DND-41 (cell line): ENCODE measurements around the gene TAF7.

Source experiments
- EZH2 ChIP-seq: IDR thresholded peaks from 3 replicates; pipeline ENCODE4 v1.6.1; 2012; ENCODE audit warnings: borderline replicate concordance, low read depth, mild to moderate bottlenecking, moderate library complexity, low read length, inconsistent platforms; ENCODE audit not compliant: severe bottlenecking
- TF ChIP-seq, protein P1 (sequence below): IDR thresholded peaks from 2 replicates; pipeline ENCODE4 v1.5.1; 2012; ENCODE audit warnings: borderline replicate concordance, low read length, moderate library complexity, mild to moderate bottlenecking; ENCODE audit not compliant: poor library complexity, severe bottlenecking; ENCODE audit errors: extremely low read depth

DNA sequence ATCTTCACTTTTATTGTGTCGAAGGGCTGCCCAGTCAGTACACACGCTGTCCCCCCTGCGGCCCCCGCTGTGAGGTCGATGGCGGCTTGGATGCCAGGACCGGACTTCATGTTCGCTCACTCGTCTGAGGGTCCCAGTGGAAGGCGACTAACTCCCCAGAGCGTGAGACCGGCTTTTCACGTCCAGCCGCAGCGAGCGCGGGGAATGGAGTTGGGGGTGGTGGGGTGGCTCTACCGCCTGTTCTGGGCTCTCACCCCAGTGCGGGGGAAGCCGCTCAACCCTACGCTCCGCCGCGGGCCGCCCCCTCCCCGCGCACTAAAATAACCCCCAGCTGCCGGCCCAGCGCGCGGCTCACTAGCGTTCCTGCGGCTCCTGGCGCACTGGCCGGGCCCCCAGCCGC lies 16.8 kb downstream of the TAF7 start, which contains the start of gene SLC25A2:
- TF ChIP-seq, protein P1, sequence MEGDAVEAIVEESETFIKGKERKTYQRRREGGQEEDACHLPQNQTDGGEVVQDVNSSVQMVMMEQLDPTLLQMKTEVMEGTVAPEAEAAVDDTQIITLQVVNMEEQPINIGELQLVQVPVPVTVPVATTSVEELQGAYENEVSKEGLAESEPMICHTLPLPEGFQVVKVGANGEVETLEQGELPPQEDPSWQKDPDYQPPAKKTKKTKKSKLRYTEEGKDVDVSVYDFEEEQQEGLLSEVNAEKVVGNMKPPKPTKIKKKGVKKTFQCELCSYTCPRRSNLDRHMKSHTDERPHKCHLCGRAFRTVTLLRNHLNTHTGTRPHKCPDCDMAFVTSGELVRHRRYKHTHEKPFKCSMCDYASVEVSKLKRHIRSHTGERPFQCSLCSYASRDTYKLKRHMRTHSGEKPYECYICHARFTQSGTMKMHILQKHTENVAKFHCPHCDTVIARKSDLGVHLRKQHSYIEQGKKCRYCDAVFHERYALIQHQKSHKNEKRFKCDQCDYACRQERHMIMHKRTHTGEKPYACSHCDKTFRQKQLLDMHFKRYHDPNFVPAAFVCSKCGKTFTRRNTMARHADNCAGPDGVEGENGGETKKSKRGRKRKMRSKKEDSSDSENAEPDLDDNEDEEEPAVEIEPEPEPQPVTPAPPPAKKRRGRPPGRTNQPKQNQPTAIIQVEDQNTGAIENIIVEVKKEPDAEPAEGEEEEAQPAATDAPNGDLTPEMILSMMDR: no peak
- TF ChIP-seq EZH2: no peak
